GM19351 (cell line): Measurements from ENCODE around the gene ATOX1.
"Not testable (repeated sequence)": the region's sequence is repeated elsewhere in the genome, so short reads cannot be mapped to it uniquely, and the experiment has no call there.

Source experiments
- ATAC-seq: cut with Tn5 transposase; IDR thresholded peaks from one replicate; pipeline ENCODE4 v1.9.1; 2021; ENCODE audit warnings: mild to moderate bottlenecking, moderate library complexity; ENCODE audit not compliant: unreplicated experiment

The ATOX1 gene

GRCh38 chr5:151734064-151734408 lies 24.4 kb downstream of the ATOX1 start:
- ATAC-seq = no peak

GRCh38 chr5:151733358-151734063 lies 24.9 kb downstream of the ATOX1 start:
- ATAC-seq = no peak

- no peak for ATAC-seq
These were observed 28.1 kb downstream of the ATOX1 start for GRCh38 chr5:151730381-151730780.

GRCh38 chr5:151729597-151729996 lies 28.8 kb downstream of the ATOX1 start:
- not testable (repeated sequence) for ATAC-seq

- ATAC-seq = no peak
These were observed 34.1 kb downstream of the ATOX1 start for GRCh38 chr5:151724360-151724759.

- no peak for ATAC-seq
These were observed 35.9 kb downstream of the ATOX1 start for GRCh38 chr5:151722546-151722945.

DNA sequence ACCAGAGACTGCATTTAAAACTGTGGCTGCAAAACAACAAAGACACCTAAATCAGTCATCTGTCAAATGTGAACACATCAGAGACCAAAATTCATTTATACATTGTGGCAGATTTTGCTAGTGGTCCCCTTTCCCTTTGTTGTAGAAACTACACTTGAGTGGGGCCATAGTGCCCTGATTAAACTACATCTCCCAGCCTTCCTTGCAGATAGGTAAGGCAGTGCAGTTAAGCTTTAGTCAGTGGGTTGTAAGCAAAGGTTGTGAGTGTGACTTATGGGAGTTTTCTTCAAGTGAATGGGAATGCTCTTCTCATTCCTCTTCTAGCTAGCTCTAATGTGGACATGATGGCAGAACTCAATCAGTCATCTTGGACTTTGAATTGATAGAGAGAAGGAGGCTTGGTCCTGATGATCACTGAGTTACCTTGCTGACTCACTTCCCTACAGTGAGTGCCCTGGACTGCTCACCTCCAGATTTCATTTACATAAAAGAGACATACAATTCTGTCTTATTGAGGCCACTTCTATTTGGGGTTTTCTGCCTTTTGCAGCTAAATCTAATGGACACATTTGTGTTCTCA lies 36.5 kb downstream of the ATOX1 start:
- peak; percentile 17 for ATAC-seq

GRCh38 chr5:151721087-151721646 lies 37.3 kb downstream of the ATOX1 start:
- peak; percentile 76 for ATAC-seq

- no peak for ATAC-seq
These were observed 38.2 kb downstream of the ATOX1 start for GRCh38 chr5:151720215-151720614.

DNA sequence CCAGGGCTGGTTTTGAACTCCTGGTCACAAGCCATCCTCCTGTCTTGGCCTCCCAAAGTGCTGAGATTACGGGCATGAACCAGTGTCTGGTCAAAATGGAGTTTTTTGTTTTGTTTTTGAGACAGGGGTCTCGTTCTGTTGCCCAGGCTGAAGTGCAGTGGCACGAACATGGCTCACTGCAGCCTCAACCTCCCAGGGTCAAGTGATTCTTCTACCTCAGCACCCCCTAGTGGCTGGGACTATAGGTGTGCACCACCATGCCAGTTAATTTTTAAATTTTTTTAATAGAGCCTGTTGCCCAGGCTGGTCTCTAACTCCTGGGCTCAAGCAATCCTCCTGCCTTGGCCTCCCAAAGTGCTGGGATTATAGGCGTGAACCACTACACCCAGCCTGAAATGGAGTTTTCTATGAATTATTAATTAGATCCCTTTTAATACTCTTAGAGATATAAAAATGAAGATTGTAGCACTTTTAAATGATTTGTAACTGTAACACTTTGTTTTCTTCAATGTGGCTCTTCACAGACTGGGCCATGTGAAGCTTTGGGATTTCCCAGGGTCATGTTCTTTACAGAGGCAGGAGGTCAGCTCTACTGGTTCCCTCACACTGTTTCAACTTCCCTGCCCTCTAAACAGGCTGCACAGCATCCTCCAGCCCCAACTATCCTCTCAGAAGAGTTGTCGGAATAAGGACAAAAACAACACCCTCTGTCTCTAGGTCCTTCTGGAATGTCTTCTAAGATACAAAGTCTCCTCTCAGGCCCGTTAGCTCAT lies 39.0 kb downstream of the ATOX1 start:
- ATAC-seq = no peak

DNA sequence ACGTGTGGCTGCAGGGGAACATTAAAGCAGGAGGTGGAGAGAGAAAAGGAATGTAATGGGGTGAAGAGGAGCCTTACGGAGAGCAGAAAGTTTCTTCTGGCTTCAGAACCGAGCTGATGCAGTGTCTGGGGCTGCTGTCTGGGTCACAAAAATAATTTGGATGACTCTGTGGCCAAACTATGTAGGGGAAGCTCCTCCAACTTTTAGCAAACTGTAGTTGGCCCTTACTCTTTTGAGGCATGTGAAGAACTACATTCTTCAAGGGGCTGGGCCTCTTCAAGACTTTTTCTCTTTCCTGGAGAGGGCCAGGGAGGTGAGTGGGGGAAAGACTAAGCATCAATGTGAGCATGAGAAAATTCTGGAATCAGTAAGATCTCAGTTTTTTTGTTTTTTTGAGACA lies 39.8 kb downstream of the ATOX1 start:
- no peak for ATAC-seq

DNA sequence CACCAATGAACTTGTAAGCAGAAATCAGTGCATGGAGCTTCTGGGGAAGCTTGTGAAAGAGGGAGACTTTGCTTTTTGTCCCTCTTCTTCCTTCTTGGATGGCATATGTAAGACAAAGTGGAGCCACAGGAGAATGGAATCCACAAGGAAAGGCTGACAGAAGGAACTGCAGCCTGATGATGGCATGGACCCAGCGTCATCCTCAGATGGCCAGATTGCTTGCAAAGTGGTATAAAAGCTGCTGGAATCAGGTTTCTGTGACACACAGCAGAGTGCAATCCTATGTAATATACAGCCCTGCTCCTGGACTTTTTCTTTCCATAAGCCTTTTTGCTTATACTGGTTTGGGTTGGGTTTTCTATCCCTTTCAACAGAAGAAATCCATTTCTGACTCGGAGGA lies 40.3 kb downstream of the ATOX1 start:
- ATAC-seq = no peak

DNA sequence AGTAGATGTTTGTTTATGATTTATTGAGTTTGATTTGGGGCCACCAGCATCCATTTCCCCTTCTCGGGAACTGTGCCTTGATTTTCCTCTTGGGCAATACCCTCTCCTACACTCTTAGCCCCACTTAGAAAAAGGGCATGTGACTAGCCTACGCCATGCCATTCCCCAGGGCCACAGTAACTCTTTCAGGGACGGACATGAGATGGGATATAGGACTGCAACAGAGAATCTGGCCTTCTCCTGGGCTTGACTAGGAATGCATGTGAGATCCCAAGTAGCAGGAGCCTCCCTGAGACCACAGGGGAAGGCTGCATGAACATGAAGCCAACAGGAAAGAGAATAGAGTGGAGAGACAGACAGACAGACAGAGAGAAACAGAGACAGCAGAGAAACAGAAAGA lies 41.0 kb downstream of the ATOX1 start:
- ATAC-seq = no peak

- no peak for ATAC-seq
These were observed 49.2 kb downstream of the ATOX1 start for GRCh38 chr5:151709109-151709735.

DNA sequence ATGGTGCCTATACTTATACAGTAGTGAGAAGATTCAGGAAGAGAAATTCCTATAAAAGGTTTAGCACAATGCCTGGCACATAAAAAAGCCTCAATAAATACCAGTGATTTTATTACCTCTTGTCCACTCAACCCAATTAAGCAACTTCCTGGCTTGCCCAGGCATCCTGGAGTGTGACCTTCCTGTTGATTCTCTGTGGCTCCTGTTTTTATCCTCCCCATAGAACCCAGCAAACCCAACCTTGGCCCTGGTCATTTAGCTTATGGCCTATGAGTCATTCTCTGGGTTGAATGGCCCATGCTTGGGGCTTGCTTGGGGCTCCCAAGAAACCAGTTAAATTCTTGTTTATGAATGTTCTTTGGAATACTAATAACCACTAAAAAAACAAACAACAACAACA lies 50.3 kb downstream of the ATOX1 start:
- no peak for ATAC-seq

GRCh38 chr5:151707567-151707966 lies 50.9 kb downstream of the ATOX1 start:
- no peak for ATAC-seq

GRCh38 chr5:151706906-151707305 lies 51.5 kb downstream of the ATOX1 start:
- ATAC-seq = no peak

- ATAC-seq = no peak
These were observed 54.7 kb downstream of the ATOX1 start for GRCh38 chr5:151703780-151704179.

DNA sequence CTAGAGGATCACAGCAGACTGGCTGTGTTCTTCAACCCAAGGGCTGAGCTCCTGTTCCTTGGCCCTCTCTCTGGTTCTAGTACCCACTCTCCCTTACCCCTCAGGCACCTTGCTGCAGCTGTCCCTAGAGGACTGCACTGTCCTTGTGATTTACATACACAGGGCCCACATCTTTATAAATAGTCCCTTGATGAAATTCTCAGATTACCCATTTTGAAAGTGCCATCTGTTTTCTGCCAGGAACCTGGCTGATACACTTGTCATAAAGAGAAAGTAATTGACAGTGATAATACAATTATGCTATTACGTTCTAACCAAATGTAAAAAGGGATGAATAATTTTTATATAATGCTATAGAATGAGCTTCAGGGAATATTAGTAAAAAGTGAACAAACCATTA lies 55.2 kb downstream of the ATOX1 start:
- peak; percentile 88 for ATAC-seq

DNA sequence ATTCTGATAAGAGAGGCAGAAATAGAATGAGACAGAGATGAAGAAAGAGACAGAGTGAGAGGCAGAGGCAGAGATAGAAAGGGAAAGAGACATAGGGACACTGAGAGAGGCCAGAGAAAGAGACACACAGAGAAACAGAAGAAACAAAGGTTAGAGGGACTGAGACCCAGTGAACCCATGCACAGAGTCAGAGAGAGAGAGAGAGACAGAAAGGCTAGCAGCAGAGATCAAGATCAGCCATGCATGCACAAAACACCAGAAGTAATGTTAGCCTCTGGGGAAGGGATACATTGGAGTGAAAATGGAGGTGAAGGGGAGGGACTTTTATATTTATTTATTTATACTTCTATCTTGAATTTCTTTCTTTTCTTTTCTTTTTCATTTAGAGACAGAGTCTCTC lies 57.6 kb downstream of the ATOX1 start:
- peak; percentile 54 for ATAC-seq

DNA sequence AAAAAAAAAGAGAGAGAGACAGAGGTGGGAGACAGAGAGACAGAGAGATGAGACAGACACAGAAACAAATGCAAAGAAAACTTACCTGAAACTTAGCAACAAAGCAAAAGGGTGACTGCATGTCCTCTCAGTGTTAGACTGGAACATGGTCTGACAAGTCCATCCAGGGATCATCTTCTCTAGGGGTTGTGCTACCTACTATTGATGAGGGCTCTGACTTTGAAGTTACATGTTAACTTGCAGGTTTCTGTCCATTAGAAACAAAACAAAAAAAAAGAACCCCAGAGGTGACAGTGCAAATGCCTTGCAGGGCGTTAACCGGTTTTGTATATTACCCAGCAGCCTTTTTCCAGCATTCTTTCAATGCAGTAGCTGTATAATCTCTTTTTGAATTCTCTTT lies 58.1 kb downstream of the ATOX1 start:
- no peak for ATAC-seq
